B cell (primary cell): ENCODE results near the gene AMZ1.

Experiments used
- EZH2 ChIP-seq: IDR thresholded peaks from 2 replicates; pipeline ENCODE4 v1.6.1; 2012; ENCODE audit warnings: borderline replicate concordance, low read depth, mild to moderate bottlenecking, moderate library complexity, low read length; ENCODE audit not compliant: insufficient read depth, poor library complexity, severe bottlenecking
- TF ChIP-seq, protein P1 (sequence below): fragments of 200-600 bp; IDR thresholded peaks from one replicate; pipeline ENCODE4 v1.8.0; 2022; ENCODE audit warnings: antibody characterized with exemption, mild to moderate bottlenecking

DNA sequence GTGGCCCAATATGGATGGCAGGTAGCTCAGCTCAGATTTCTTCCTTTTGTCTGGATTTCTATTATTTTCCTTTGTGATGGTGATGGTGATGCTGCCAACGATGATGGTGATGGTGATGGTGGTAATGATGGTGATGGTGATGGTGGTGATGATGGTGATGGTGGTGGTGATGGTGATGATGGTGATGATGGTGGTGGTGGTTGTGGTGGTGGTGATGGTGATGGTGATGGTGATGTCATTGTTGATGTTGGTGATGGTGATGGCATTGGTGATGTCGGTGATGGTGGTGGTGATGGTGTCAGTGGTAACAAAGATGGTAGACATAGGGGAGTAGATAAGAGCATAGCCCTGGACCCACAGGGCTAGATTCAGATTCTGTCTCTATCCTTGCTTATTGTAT is 30.8 kb upstream of the AMZ1 start:
- TF ChIP-seq, protein P1, sequence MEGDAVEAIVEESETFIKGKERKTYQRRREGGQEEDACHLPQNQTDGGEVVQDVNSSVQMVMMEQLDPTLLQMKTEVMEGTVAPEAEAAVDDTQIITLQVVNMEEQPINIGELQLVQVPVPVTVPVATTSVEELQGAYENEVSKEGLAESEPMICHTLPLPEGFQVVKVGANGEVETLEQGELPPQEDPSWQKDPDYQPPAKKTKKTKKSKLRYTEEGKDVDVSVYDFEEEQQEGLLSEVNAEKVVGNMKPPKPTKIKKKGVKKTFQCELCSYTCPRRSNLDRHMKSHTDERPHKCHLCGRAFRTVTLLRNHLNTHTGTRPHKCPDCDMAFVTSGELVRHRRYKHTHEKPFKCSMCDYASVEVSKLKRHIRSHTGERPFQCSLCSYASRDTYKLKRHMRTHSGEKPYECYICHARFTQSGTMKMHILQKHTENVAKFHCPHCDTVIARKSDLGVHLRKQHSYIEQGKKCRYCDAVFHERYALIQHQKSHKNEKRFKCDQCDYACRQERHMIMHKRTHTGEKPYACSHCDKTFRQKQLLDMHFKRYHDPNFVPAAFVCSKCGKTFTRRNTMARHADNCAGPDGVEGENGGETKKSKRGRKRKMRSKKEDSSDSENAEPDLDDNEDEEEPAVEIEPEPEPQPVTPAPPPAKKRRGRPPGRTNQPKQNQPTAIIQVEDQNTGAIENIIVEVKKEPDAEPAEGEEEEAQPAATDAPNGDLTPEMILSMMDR, result no peak
- TF ChIP-seq EZH2, result no peak
